HepG2 (cell line): Measurements from ENCODE around the gene PKP1. TPM values are rescaled to one million over a fixed set of nuclear protein-coding genes. Genes with fewer than 3 reads are reported as not detected.

ENCODE experiments used
- AKAP8 ChIP-seq: sonication (generic); formaldehyde crosslinking; IDR thresholded peaks from 2 replicates; pipeline ENCODE4 v1.5.1; 2020; ENCODE audit warnings: mild to moderate bottlenecking, missing genetic modification reagents
- ARNTL ChIP-seq: sonication (generic); formaldehyde crosslinking; IDR thresholded peaks from 2 replicates; pipeline ENCODE4 v1.4.0; 2020; ENCODE audit warnings: mild to moderate bottlenecking, missing genetic modification reagents
- CHD4 ChIP-seq: fragments of 200-600 bp; sonication (generic); IDR thresholded peaks from 2 replicates; pipeline ENCODE4 v1.7.0; 2017; ENCODE audit warnings: mild to moderate bottlenecking, low read length, borderline replicate concordance
- NKX3-1 ChIP-seq: sonication (generic); formaldehyde crosslinking; IDR thresholded peaks from 2 replicates; pipeline ENCODE4 v1.5.0; 2020; ENCODE audit warnings: missing genetic modification reagents
- TBX2 ChIP-seq: sonication (generic); formaldehyde crosslinking; IDR thresholded peaks from 2 replicates; pipeline ENCODE4 v1.5.0; 2020; ENCODE audit warnings: missing genetic modification reagents, mild to moderate bottlenecking, borderline replicate concordance
- THAP11 ChIP-seq: IDR thresholded peaks from 2 replicates; pipeline ENCODE4 v1.6.1; 2016; ENCODE audit warnings: missing biosample characterization, missing genetic modification reagents
- ZFP1 ChIP-seq: IDR thresholded peaks from 2 replicates; pipeline ENCODE4 v1.6.1; 2016
- ZNF484 ChIP-seq: sonication (generic); formaldehyde crosslinking; IDR thresholded peaks from 2 replicates; pipeline ENCODE4 v1.5.1; 2020; ENCODE audit warnings: mild to moderate bottlenecking, low read depth, missing genetic modification reagents, borderline replicate concordance
- ZNF496 ChIP-seq: sonication (generic); formaldehyde crosslinking; IDR thresholded peaks from 2 replicates; pipeline ENCODE4 v1.8.1; 2023; ENCODE audit warnings: mild to moderate bottlenecking, moderate library complexity, missing genetic modification reagents; ENCODE audit not compliant: insufficient replicate concordance
- ZNF556 ChIP-seq: sonication (generic); formaldehyde crosslinking; IDR thresholded peaks from 2 replicates; pipeline ENCODE4 v1.4.0; 2020; ENCODE audit warnings: mild to moderate bottlenecking, missing genetic modification reagents, borderline replicate concordance
- polyA plus RNA-seq, 8 experiments: library from polyadenylated mRNA; depleted of rRNA in 3 of 8; stranded (reverse) in 7 of 8; unstranded in 1 of 8; fragments of >200 nt; fragmentation: Illumina TruSeq in 4 of 8; extraction: Trizol in 4 of 8; gene quantifications; 2 replicates each; pipeline versions ENCODE4 v1.2.1 to v1.2.3, GENCODE V29; 2011 to 2016; ENCODE audit warnings: low read depth in 4 of 8, missing spikeins in 1 of 8, mixed read lengths in 1 of 8; ENCODE audit not compliant: insufficient read depth in 1 of 8
- total RNA-seq, 5 experiments: library from RNA; depleted of rRNA; stranded (reverse); fragments of >200 nt; fragmentation: Illumina TruSeq; extraction: Trizol; gene quantifications; 2 replicates each; pipeline ENCODE4 v1.2.3, GENCODE V29; 2016; ENCODE audit warnings: low read depth in 1 of 5
- TF ChIP-seq, protein P1 (sequence below): sonication (generic); formaldehyde crosslinking; conservative IDR thresholded peaks from 2 replicates; pipeline ENCODE4 v1.4.0; 2020; ENCODE audit warnings: missing genetic modification reagents
- TF ChIP-seq, protein P2 (sequence below): sonication (generic); formaldehyde crosslinking; IDR thresholded peaks from one replicate; pipeline ENCODE4 v1.5.1; 2020; ENCODE audit warnings: mild to moderate bottlenecking, missing genetic modification reagents; ENCODE audit errors: not compliant biosample characterization
- TF ChIP-seq, protein P3 (sequence below): sonication (generic); formaldehyde crosslinking; IDR thresholded peaks from 2 replicates; pipeline ENCODE4 v1.5.0; 2020; ENCODE audit warnings: missing genetic modification reagents, mild to moderate bottlenecking, borderline replicate concordance
- TF ChIP-seq, protein P4 (sequence below): sonication (generic); formaldehyde crosslinking; IDR thresholded peaks from 2 replicates; pipeline ENCODE4 v1.5.0; 2020; ENCODE audit warnings: missing genetic modification reagents
- TF ChIP-seq, protein P5 (sequence below): sonication (generic); formaldehyde crosslinking; IDR thresholded peaks from 2 replicates; pipeline ENCODE4 v1.4.0; 2020; ENCODE audit warnings: missing genetic modification reagents, borderline replicate concordance

Gene PKP1
- total and polyA plus RNA-seq, 2 of the 13 experiments (the other 11 are each of a cell fraction or from before 2014, with no cell fraction given) = not detected

- TF ChIP-seq, protein P1, sequence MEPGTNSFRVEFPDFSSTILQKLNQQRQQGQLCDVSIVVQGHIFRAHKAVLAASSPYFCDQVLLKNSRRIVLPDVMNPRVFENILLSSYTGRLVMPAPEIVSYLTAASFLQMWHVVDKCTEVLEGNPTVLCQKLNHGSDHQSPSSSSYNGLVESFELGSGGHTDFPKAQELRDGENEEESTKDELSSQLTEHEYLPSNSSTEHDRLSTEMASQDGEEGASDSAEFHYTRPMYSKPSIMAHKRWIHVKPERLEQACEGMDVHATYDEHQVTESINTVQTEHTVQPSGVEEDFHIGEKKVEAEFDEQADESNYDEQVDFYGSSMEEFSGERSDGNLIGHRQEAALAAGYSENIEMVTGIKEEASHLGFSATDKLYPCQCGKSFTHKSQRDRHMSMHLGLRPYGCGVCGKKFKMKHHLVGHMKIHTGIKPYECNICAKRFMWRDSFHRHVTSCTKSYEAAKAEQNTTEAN (CRISPR knock-in tag) = 0 out of 2 replicates have a peak, but pooled peaks have one; percentile 51
- TF ChIP-seq CHD4 (no peak), AKAP8 (CRISPR knock-in tag) (no peak), NKX3-1 (CRISPR knock-in tag) (no peak), ZNF484 (CRISPR knock-in tag) (no peak), THAP11 (CRISPR knock-in tag) (0 out of 2 replicates have a peak, but pooled peaks have one; percentile 16), ZFP1 (CRISPR knock-in tag) (no peak), TBX2 (peak; percentile 56; the same call in 1 of the 2 replicates), ZNF496 (CRISPR knock-in tag) (no peak), ZNF556 (no peak), ARNTL (CRISPR knock-in tag) (0 out of 2 replicates have a peak, but pooled peaks have one; percentile 42)
- TF ChIP-seq, protein P2, sequence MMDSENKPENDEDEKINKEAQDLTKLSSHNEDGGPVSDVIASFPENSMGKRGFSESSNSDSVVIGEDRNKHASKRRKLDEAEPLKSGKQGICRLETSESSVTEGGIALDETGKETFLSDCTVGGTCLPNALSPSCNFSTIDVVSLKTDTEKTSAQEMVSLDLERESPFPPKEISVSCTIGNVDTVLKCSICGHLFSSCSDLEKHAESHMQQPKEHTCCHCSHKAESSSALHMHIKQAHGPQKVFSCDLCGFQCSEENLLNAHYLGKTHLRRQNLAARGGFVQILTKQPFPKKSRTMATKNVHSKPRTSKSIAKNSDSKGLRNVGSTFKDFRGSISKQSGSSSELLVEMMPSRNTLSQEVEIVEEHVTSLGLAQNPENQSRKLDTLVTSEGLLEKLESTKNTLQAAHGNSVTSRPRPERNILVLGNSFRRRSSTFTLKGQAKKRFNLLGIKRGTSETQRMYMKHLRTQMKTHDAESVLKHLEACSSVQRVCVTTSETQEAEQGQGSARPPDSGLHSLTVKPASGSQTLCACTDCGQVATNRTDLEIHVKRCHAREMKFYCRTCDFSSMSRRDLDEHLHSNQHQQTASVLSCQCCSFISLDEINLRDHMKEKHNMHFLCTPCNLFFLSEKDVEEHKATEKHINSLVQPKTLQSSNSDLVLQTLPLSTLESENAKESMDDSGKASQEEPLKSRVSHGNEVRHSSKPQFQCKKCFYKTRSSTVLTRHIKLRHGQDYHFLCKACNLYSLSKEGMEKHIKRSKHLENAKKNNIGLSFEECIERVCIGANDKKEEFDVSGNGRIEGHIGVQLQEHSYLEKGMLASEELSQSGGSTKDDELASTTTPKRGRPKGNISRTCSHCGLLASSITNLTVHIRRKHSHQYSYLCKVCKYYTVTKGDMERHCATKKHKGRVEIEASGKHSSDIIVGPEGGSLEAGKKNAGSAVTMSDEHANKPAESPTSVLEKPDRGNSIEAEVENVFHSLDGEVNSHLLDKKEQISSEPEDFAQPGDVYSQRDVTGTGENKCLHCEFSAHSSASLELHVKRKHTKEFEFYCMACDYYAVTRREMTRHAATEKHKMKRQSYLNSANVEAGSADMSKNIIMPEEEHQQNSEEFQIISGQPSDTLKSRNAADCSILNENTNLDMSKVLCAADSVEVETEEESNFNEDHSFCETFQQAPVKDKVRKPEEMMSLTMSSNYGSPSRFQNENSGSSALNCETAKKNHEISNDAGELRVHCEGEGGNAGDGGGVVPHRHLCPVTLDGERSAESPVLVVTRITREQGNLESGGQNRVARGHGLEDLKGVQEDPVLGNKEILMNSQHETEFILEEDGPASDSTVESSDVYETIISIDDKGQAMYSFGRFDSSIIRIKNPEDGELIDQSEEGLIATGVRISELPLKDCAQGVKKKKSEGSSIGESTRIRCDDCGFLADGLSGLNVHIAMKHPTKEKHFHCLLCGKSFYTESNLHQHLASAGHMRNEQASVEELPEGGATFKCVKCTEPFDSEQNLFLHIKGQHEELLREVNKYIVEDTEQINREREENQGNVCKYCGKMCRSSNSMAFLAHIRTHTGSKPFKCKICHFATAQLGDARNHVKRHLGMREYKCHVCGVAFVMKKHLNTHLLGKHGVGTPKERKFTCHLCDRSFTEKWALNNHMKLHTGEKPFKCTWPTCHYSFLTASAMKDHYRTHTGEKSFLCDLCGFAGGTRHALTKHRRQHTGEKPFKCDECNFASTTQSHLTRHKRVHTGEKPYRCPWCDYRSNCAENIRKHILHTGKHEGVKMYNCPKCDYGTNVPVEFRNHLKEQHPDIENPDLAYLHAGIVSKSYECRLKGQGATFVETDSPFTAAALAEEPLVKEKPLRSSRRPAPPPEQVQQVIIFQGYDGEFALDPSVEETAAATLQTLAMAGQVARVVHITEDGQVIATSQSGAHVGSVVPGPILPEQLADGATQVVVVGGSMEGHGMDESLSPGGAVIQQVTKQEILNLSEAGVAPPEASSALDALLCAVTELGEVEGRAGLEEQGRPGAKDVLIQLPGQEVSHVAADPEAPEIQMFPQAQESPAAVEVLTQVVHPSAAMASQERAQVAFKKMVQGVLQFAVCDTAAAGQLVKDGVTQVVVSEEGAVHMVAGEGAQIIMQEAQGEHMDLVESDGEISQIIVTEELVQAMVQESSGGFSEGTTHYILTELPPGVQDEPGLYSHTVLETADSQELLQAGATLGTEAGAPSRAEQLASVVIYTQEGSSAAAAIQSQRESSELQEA = no peak
- TF ChIP-seq, protein P3, sequence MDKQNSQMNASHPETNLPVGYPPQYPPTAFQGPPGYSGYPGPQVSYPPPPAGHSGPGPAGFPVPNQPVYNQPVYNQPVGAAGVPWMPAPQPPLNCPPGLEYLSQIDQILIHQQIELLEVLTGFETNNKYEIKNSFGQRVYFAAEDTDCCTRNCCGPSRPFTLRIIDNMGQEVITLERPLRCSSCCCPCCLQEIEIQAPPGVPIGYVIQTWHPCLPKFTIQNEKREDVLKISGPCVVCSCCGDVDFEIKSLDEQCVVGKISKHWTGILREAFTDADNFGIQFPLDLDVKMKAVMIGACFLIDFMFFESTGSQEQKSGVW (CRISPR knock-in tag) = no peak
- TF ChIP-seq, protein P4, sequence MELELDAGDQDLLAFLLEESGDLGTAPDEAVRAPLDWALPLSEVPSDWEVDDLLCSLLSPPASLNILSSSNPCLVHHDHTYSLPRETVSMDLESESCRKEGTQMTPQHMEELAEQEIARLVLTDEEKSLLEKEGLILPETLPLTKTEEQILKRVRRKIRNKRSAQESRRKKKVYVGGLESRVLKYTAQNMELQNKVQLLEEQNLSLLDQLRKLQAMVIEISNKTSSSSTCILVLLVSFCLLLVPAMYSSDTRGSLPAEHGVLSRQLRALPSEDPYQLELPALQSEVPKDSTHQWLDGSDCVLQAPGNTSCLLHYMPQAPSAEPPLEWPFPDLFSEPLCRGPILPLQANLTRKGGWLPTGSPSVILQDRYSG = 0 out of 2 replicates have a peak, but pooled peaks have one; percentile 68
- TF ChIP-seq, protein P5, sequence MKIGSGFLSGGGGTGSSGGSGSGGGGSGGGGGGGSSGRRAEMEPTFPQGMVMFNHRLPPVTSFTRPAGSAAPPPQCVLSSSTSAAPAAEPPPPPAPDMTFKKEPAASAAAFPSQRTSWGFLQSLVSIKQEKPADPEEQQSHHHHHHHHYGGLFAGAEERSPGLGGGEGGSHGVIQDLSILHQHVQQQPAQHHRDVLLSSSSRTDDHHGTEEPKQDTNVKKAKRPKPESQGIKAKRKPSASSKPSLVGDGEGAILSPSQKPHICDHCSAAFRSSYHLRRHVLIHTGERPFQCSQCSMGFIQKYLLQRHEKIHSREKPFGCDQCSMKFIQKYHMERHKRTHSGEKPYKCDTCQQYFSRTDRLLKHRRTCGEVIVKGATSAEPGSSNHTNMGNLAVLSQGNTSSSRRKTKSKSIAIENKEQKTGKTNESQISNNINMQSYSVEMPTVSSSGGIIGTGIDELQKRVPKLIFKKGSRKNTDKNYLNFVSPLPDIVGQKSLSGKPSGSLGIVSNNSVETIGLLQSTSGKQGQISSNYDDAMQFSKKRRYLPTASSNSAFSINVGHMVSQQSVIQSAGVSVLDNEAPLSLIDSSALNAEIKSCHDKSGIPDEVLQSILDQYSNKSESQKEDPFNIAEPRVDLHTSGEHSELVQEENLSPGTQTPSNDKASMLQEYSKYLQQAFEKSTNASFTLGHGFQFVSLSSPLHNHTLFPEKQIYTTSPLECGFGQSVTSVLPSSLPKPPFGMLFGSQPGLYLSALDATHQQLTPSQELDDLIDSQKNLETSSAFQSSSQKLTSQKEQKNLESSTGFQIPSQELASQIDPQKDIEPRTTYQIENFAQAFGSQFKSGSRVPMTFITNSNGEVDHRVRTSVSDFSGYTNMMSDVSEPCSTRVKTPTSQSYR (CRISPR knock-in tag) = peak; percentile 53; the same call in 1 of the 2 replicates
Observed at GRCh38 chr1:201309416-201309815, 26.1 kb downstream of the PKP1 start (continued).
